Naive B cell (primary cell): ENCODE measurements around the gene TMEM120B. TPM values are rescaled to one million over a fixed set of nuclear protein-coding genes. Genes with fewer than 3 reads are reported as not detected.
"Not testable (repeated sequence)": the region's sequence is repeated elsewhere in the genome, so short reads cannot be mapped to it uniquely, and the experiment has no call there.

Source experiments
- ATAC-seq, 2 donors: fragments of 150-1000 bp; cut with Tn5 transposase; 2 replicates each; pipeline ENCODE4 v1.10.0; 2021; ENCODE audit warnings: low read depth in 2 of 2, mild to moderate bottlenecking in 2 of 2, moderate library complexity in 2 of 2
- DNase-seq: peaks from one replicate; pipeline ENCODE4 v3.0.0; 2022
- H3K27ac Mint-ChIP-seq, 6 donors: one replicate each; pipeline ENCODE4 v1.8.0; 2020 to 2022; ENCODE audit warnings: mild to moderate bottlenecking in 6 of 6, mixed read lengths in 6 of 6, moderate library complexity in 5 of 6, inconsistent platforms in 2 of 6
- H3K27me3 Mint-ChIP-seq, 3 donors: one replicate each; pipeline ENCODE4 v1.8.0; 2021 to 2022; ENCODE audit warnings: mixed read lengths in 3 of 3, mild to moderate bottlenecking in 1 of 3
- H3K36me3 Mint-ChIP-seq, 2 donors: one replicate each; pipeline ENCODE4 v1.8.0; 2020 to 2022; ENCODE audit warnings: mixed read lengths in 2 of 2, inconsistent platforms in 1 of 2, mild to moderate bottlenecking in 1 of 2
- H3K4me1 Mint-ChIP-seq, 3 donors: one replicate each; pipeline ENCODE4 v1.8.0; 2020 to 2022; ENCODE audit warnings: mixed read lengths in 3 of 3, inconsistent platforms in 1 of 3, mild to moderate bottlenecking in 1 of 3, moderate library complexity in 1 of 3
- H3K4me3 Mint-ChIP-seq, 8 donors: one replicate each; pipeline ENCODE4 v1.8.0; 2020 to 2022; ENCODE audit warnings: mild to moderate bottlenecking in 8 of 8, mixed read lengths in 8 of 8, moderate library complexity in 8 of 8, inconsistent platforms in 2 of 8
- H3K9me3 Mint-ChIP-seq, 7 donors: one replicate each; pipeline ENCODE4 v1.8.0; 2020 to 2022; ENCODE audit warnings: mixed read lengths in 7 of 7, mild to moderate bottlenecking in 5 of 7, inconsistent platforms in 2 of 7, moderate library complexity in 1 of 7
- polyA plus RNA-seq, 6 donors: library from polyadenylated mRNA; unstranded; fragments of 300-500 nt; fragmentation: Illumina TruSeq; gene quantifications; one replicate each; pipeline ENCODE4 v1.2.3, GENCODE V29; 2021; ENCODE audit warnings: low read depth in 6 of 6

TMEM120B gene
- polyA plus RNA-seq, 6 donors from 2014 or later = 0.76 to 2.8 (median 1.4) TPM

DNA sequence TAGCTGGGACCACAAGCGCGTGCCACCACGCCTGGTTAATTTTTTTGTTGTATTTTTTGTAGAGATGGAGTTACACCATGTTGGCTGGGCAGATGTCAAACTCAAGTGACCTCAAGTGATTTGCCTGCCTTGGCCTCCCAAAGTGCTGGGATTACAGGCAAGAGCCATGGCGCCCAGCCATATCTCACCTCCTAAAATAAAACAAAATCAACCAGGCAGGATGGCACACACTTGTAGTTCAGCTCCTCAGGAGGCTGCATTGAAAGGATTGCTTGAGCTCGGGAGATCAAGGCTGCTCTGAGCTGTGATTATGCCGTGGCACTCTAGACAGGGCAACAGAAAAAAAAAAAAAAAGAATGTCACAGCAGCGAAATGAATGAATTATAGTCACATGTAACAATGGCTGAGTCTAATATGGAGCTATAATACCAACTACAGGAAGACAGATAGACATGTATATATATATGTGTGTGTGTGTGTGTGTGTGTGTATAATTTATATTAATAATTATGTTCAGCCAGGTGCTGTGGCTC is 19.3 kb upstream of the TMEM120B start:
- H3K9me3 Mint-ChIP-seq = no peaks in the 10 kb centered on the region
- H3K36me3 Mint-ChIP-seq = no peaks in the 10 kb centered on the region
- H3K4me3 Mint-ChIP-seq = peak overlapping the region in 1 of 8 donors; percentile 5
- H3K27me3 Mint-ChIP-seq = no peaks in the 10 kb centered on the region
- DNase-seq = no peak
- H3K27ac Mint-ChIP-seq = peak overlapping the region in 1 of 6 donors; percentile 17
- peaks cover 0 to 6% (median 2%) of the 10 kb centered on the region in 3 donors for H3K4me1 Mint-ChIP-seq
- ATAC-seq = no peak

DNA sequence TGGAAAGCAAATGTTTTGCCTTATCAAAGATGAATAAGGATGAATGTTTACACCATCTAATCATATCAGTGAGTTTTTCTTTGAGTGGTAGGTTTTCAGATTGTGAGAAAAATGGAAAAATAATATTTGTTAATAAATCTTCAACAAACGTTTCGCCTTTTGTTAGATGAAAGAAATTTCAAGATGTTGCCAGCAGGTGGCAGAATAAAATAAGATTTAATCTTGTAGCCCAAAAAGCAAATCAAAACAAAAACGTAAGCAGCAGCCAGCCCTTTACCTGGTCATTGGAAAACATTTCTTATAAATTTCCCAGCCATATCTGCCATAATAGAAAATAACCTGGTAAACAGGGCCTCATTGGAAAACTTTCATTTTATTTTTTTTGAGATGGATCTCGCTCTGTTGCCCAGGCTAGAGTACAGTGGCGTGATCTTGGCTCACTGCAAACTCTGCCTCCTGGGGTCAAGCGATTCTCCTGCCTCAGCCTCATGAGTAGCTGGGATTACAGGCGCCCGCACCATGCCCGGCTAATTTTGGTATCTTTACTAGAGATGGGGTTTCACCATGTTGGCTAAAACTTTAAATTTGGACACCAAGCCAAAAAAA is 15.4 kb upstream of the TMEM120B start:
- DNase-seq (peak; percentile 50), ATAC-seq (peak in 1 of 2 donors; percentile 41)
- Mint-ChIP-seq H3K27ac (peak overlapping the region in 1 of 6 donors; percentile 49), H3K27me3 (no peaks in the 10 kb centered on the region), H3K4me1 (peaks cover 0 to 4% (median 0%) of the 10 kb centered on the region in 3 donors), H3K36me3 (no peaks in the 10 kb centered on the region), H3K9me3 (no peaks in the 10 kb centered on the region), H3K4me3 (no peak overlapping the region)

DNA sequence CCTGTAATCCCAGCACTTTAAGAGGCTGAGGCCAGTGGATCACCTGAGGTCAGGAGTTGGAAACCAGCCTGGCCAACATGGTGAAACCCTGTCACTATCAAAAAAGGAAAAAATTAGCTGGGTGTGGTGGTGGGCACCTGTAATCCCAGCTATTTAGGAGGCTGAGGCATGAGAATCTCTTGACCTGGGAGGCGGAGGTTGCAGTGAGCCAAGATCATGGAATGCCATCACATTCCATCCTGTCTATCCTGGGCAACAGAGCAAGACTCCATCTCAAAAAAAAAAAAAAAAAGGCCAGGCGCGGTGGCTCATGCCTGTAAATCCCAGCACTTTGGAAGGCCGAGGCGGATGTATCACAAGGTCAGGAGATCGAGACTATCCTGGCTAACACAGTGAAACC is 14.7 kb upstream of the TMEM120B start:
- H3K27ac Mint-ChIP-seq, H3K9me3 Mint-ChIP-seq, DNase-seq, H3K36me3 Mint-ChIP-seq, ATAC-seq, H3K4me1 Mint-ChIP-seq, H3K4me3 Mint-ChIP-seq, H3K27me3 Mint-ChIP-seq: not testable (repeated sequence)

DNA sequence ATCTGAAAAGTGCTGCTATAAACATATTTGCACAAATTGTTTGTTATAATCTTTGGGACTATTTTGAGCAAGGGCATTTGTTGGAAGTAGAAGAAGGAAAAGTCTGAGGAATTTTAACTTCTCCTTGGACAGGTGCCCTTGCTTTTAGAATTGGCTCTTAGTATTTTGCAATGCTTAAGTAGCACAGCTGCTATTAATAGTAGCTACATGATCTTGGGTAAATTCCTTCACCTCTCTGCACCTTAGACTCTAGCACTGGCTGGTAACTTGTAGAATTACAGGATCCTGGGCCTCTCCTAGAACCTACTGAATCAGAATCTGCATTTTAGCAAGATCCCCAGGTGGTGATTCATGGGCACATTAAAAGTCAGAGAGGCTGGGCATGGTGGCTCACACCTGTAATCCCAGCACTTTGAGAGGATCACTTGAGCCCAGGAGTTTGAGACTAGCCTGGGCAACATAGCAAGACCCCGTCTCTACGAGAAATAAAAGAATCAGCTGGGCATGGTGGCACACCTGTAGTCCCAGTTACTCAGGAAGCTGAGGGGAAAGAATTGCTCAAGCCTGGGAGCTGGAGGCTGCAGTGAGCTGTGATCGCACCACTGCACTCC is 10.8 kb upstream of the TMEM120B start:
- Mint-ChIP-seq H3K4me1 (peaks cover 0 to 4% (median 0%) of the 10 kb centered on the region in 3 donors), H3K9me3 (peaks cover 0 to 6% (median 3%) of the 10 kb centered on the region in 7 donors), H3K36me3 (no peaks in the 10 kb centered on the region), H3K27me3 (no peaks in the 10 kb centered on the region), H3K4me3 (no peak overlapping the region), H3K27ac (no peak overlapping the region)
- no peak for ATAC-seq
- DNase-seq = no peak

DNA sequence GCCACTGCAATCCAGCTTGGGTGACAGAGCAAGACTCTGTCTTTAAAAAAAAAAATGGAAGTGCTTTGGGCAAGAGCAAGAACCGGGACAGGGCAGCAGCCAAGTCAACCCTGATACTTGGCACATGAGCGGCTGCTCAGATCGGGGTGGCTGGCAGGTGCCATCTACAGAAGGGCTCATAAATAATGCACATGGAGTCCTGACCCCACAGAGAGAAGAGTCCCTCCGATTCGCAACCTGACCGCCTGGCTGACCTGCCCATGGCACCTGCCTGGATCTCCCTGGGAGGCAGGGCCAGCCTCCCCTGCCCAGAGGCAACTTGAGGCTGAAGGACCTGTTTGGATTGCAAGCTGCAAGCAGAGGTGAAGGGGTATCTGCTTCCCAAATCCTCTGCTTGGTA is 9.6 kb upstream of the TMEM120B start:
- H3K9me3 Mint-ChIP-seq = peaks cover 0 to 6% (median 3%) of the 10 kb centered on the region in 7 donors
- no peaks in the 10 kb centered on the region for H3K27me3 Mint-ChIP-seq
- no peaks in the 10 kb centered on the region for H3K4me1 Mint-ChIP-seq
- peak overlapping the region in 1 of 6 donors; percentile 10 for H3K27ac Mint-ChIP-seq
- no peaks in the 10 kb centered on the region for H3K36me3 Mint-ChIP-seq
- no peak overlapping the region for H3K4me3 Mint-ChIP-seq
- no peak for ATAC-seq
- no peak for DNase-seq

DNA sequence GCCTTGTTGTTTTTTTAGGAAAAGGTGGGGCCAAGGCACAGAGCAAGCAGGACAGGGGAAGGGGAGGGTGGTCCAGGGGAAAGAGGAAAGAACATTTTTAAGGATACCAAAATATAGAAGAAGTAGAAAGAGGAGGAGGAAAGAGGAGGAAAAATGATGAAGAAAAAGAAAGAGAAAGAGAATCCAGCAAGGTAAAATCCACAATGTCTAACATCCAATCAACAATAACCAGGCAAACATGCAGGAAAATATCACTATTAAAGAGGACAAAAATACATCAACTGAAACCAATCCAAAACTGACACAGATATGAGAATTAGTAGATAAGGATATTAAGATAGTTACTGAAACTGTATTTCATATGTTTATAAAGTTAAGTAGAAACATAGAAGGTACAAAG is 7.0 kb upstream of the TMEM120B start:
- peaks cover 0 to 6% (median 3%) of the 10 kb centered on the region in 7 donors for H3K9me3 Mint-ChIP-seq
- H3K4me3 Mint-ChIP-seq = no peak overlapping the region
- ATAC-seq (no peak), DNase-seq (no peak)
- no peaks in the 10 kb centered on the region for H3K36me3 Mint-ChIP-seq
- H3K4me1 Mint-ChIP-seq = peaks cover 7 to 14% (median 9%) of the 10 kb centered on the region in 3 donors
- peak overlapping the region in 2 of 6 donors; percentile 13 to 53 for H3K27ac Mint-ChIP-seq
- no peaks in the 10 kb centered on the region for H3K27me3 Mint-ChIP-seq

DNA sequence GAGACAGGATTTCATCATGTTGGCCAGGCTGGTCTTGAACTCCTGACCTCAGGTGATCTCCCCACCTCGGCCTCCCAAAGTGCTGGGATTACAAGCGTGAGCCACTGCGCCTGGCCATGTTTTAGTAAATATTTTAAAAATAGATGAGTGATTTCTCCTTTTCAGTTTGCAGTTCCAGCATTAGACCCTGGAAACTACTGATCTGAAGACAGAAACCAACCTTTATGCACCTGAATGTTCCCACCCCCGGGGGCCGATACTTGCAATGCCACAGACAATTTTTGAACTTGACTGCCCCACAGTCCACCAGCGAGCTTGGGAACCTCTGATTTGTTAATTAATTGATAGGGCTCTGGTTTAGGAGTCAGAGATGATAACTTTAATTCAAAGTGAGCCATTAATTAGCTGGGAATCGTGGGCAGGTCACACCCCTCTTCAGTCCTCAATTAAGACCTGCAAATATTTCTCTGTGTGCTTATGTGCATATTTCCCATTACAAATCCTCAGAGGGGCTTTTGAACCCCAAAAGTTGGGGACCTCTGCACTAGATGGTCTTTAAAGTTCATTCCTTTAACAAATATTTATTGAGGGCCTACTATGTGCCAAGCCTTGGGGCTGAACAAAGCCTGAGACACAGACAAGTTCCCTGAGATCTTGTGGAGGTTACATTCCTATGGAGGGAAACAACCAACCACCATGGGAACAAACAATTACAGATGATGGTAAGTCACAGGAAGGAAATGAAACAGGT is 4.1 kb upstream of the TMEM120B start:
- H3K4me3 Mint-ChIP-seq = peak overlapping the region in 1 of 8 donors; percentile 82
- no peaks in the 10 kb centered on the region for H3K36me3 Mint-ChIP-seq
- peaks cover 11 to 35% (median 30%) of the 10 kb centered on the region in 3 donors for H3K4me1 Mint-ChIP-seq
- H3K27ac Mint-ChIP-seq = peak overlapping the region in 3 of 6 donors; percentile 47 to 75 (median 53)
- ATAC-seq (no peak), DNase-seq (peak; percentile 11)
- H3K27me3 Mint-ChIP-seq = no peaks in the 10 kb centered on the region
- H3K9me3 Mint-ChIP-seq = peaks cover 0 to 6% (median 3%) of the 10 kb centered on the region in 7 donors

DNA sequence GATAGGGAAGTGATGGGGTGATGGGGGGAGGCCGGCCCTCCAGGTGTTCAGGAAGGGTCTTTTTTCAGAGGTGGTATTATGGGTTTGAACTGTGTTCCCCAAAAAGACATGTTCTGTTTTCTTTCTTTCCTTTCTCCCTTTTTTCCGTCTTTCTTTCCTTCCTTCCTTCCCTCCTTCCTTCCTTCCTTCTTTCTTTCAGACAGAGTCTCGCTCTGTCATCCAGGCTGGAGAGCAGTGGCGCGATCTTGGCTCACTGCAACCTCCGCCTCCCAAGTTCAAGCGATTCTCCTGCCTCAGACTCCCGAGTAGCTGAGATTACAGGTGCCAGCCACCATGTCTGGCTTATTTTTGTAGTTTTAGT is 3.5 kb upstream of the TMEM120B start:
- not testable (repeated sequence) for H3K27me3 Mint-ChIP-seq, H3K36me3 Mint-ChIP-seq, ATAC-seq, DNase-seq, H3K9me3 Mint-ChIP-seq
- H3K4me1 Mint-ChIP-seq = peaks cover 16 to 41% (median 33%) of the 10 kb centered on the region in 3 donors
- H3K27ac Mint-ChIP-seq = peak overlapping the region in 3 of 6 donors; percentile 47 to 75 (median 53)
- peak overlapping the region in 3 of 8 donors; percentile 9 to 82 (median 47) for H3K4me3 Mint-ChIP-seq

DNA sequence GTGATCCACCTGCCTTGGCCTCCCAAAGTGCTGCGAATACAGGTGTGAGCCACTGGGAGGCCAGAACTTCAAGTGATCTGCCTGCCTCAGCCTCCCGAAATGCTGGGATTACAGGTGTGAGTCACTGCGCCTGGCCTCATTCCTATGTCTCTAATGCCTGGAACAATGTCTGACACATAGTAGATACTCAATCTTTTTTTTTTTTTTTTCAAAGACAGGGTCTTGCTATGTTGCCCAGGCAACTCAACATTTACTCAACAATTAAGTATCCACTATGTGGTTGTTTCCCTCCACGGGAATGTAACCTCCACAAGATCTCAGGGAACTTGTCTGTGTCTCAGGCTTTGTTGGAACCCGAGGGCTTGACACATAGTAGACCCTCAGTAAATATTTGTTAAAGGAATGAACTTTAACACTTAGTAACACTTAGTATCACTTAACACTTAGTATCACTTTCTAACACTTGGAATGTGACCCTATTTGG is 3.0 kb upstream of the TMEM120B start:
- H3K27ac Mint-ChIP-seq = peak overlapping the region in 3 of 6 donors; percentile 15 to 53 (median 49)
- ATAC-seq = no peak
- peaks cover 0 to 6% (median 3%) of the 10 kb centered on the region in 7 donors for H3K9me3 Mint-ChIP-seq
- no peak for DNase-seq
- peak overlapping the region in 1 of 8 donors; percentile 5 for H3K4me3 Mint-ChIP-seq
- H3K4me1 Mint-ChIP-seq = peaks cover 16 to 43% (median 33%) of the 10 kb centered on the region in 3 donors
- H3K36me3 Mint-ChIP-seq = no peaks in the 10 kb centered on the region
- H3K27me3 Mint-ChIP-seq = no peaks in the 10 kb centered on the region

DNA sequence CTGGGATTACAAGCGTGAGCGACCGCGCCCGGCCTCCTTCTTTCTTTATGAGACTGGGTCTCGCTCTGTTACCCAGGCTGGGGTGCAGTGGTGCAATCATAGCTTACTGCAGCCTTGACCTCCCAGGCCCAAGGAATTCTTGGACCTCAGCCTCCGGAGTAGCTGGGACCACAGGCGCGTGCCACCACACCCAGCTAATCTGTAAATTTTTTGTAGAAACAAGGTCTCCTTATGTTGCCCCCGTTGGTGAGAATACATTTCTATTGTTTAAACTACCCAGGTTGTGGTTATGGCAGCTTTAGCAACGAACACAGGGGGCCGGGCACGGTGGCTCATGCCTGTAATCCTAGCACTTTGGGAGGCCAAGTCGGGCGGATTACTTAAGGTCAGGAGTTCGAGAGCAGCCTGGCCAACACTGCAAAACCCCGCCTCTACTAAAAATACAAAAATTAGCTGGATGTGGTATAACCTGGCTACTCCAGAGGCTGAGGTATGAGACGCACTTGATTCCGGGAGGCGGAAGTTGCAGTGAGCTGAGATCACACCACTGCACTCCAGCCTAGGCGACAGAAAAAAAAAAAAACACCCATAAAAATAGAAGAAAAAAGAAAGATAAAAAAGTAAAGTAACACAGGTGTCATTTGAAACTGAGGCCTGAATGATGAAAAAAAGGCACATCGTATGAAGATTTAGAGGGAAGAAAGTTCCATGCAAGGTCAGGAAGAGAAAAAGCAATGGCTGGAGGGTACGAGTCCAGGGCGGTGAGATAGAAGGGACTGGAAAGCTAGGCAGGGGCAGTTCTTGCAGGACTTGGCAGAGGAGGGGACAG is 977 bp upstream of the TMEM120B start:
- H3K9me3 Mint-ChIP-seq = no peaks in the 10 kb centered on the region
- H3K27ac Mint-ChIP-seq = peak overlapping the region; percentile 70 to 99 (median 96)
- peak overlapping the region; percentile 85 to 98 (median 96) for H3K4me3 Mint-ChIP-seq
- no peaks in the 10 kb centered on the region for H3K36me3 Mint-ChIP-seq
- DNase-seq (no peak), ATAC-seq (no peak)
- peaks cover 16 to 43% (median 33%) of the 10 kb centered on the region in 3 donors for H3K4me1 Mint-ChIP-seq
- no peaks in the 10 kb centered on the region for H3K27me3 Mint-ChIP-seq

DNA sequence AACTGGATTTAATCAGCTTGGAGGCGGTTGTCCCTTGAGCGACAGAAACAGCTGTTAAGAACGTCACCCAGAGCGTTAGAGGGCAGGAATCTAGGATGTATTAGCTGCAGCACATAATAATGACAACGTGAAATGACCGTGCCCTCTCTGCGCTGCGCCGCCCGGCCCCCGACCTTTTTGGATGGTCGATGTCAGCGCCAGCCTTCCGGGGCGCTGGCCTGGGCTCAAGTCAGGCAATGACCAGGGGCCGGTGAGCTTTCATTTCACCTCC is 427 bp upstream of the TMEM120B start:
- Mint-ChIP-seq H3K4me1 (peaks cover 16 to 43% (median 33%) of the 10 kb centered on the region in 3 donors), H3K4me3 (peak overlapping the region; percentile 85 to 98 (median 96)), H3K36me3 (no peaks in the 10 kb centered on the region), H3K27ac (peak overlapping the region; percentile 70 to 99 (median 96)), H3K27me3 (no peaks in the 10 kb centered on the region), H3K9me3 (no peaks in the 10 kb centered on the region)
- peak; percentile 15 to 26 for ATAC-seq
- no peak for DNase-seq

DNA sequence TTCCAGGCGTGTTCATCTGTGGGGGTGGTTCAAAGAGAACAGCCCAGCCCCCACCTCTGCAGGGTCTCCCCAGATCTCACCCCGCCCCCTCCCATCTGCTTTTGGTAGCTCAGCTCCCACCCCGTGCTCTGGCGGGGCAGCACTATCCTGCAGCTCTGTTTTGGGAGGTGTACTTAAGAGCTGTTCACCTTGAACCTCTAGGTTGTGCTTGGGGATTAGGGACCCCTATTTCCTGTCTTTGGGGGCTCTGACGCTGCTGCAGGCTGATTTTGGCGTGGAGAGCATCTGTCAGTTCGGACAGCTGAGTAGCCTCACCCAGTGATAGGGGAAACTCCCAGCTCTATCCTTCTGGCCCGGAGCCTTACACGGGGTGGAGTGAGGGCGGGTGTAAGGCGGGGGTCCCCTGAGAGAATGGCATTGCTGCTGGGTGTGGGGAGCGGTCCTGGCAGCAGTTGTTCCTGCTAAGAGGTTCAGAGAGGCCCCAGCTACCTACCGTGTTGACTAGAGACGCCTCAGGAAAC is 765 bp downstream of the TMEM120B start:
- DNase-seq (no peak), ATAC-seq (peak; percentile 2)
- Mint-ChIP-seq H3K4me3 (peak overlapping the region; percentile 81 to 96 (median 88)), H3K36me3 (no peaks in the 10 kb centered on the region), H3K4me1 (peaks cover 16 to 43% (median 33%) of the 10 kb centered on the region in 3 donors), H3K27ac (peak overlapping the region in 5 of 6 donors; percentile 24 to 93 (median 62)), H3K9me3 (no peaks in the 10 kb centered on the region), H3K27me3 (no peaks in the 10 kb centered on the region)
